K562 (cell line): ENCODE data around the gene AHR. TPM values are rescaled to one million over a fixed set of nuclear protein-coding genes. Genes with fewer than 3 reads are reported as not detected.

Experiments
- ATAC-seq: fragments of 200-7000 bp; cut with Tn5 transposase; 3 replicates; pipeline ENCODE4 v1.9.1; 2020; ENCODE audit warnings: moderate library complexity
- BruUV-seq: library from RNA; stranded (reverse); fragments of 400-500 nt; replicated peaks from 2 replicates; lab custom pipeline; 2021; lab: Mats Ljungman, UMichigan
- CTCF ChIA-PET: fragments of 300-600 bp; formaldehyde crosslinking; extraction: SDS; loops from one replicate; lab custom pipeline; 2021; ENCODE audit warnings: low intra/inter-chr PET ratio; lab: Yijun Ruan, JAX
- POLR2A ChIA-PET: fragments of 300-600, 350-650 bp; sonication (Branson Sonifier 250); formaldehyde crosslinking; extraction: SDS; loops from one replicate; lab custom pipeline; 2021; ENCODE audit warnings: antibody characterized with exemption, inconsistent platforms; lab: Yijun Ruan, JAX
- DNase-seq, 4 experiments: peaks; one replicate each; pipeline versions ENCODE4 v3.0.0 to v3.0.0-alpha.2; 2011 to 2018; ENCODE audit warnings: low spot score in 3 of 4, mixed read lengths in 3 of 4; ENCODE audit errors: extremely low read depth in 1 of 4
- FAIRE-seq: peaks from 2 replicates; lab custom pipeline; 2011; peaks lifted over from hg19 to GRCh38; lab: Jason Lieb, UNC
- H2AFZ ChIP-seq: 2 replicates; pipeline ENCODE4 v1.6.0; 2011; ENCODE audit warnings: low read depth, low read length, control low read depth, inconsistent platforms
- H3K27ac ChIP-seq: fragments of 200-600 bp; 3 replicates; pipeline ENCODE4 v1.8.0; 2011; ENCODE audit warnings: low read depth, mild to moderate bottlenecking, control low read depth, inconsistent platforms, low read length, moderate library complexity, mixed read lengths; ENCODE audit errors: extremely low read depth
- H3K27me3 ChIP-seq, 2 experiments: fragments of 300-600 bp in 1 of 2; 2 replicates in 1 of 2; 3 replicates in 1 of 2; pipeline versions ENCODE4 v1.6.0 to v1.8.0; 2011; ENCODE audit warnings: inconsistent platforms in 2 of 2, low read length in 2 of 2, mild to moderate bottlenecking in 1 of 2, mixed read lengths in 1 of 2, moderate library complexity in 1 of 2; ENCODE audit not compliant: control insufficient read depth in 2 of 2, insufficient read depth in 2 of 2
- H3K36me3 ChIP-seq: fragments of 300-600 bp; 3 replicates; pipeline ENCODE4 v1.8.0; 2011; ENCODE audit warnings: mild to moderate bottlenecking, low read length, inconsistent platforms; ENCODE audit not compliant: control insufficient read depth, insufficient read depth
- H3K4me1 ChIP-seq, 2 experiments: fragments of 200-600 bp in 1 of 2; replicated peaks in 1 of 2; 2 replicates in 1 of 2; 3 replicates in 1 of 2; pipeline versions ENCODE4 v1.5.1 to v1.8.0; 2011; ENCODE audit warnings: inconsistent platforms in 2 of 2, low read length in 2 of 2, mild to moderate bottlenecking in 1 of 2, mixed read lengths in 1 of 2, moderate library complexity in 1 of 2; ENCODE audit not compliant: control insufficient read depth in 2 of 2, insufficient read depth in 2 of 2
- H3K4me2 ChIP-seq: 2 replicates; pipeline ENCODE4 v1.6.1; 2011; ENCODE audit warnings: low read length, control low read depth, inconsistent platforms, mixed read lengths; ENCODE audit not compliant: insufficient read depth
- H3K4me3 ChIP-seq: fragments of 200-600 bp; sonication (generic), shearing (Covaris generic); 2 replicates; pipeline ENCODE4 v1.5.1; 2016; ENCODE audit warnings: control low read depth, inconsistent platforms
- H3K79me2 ChIP-seq: fragments of 200-600 bp; 3 replicates; pipeline ENCODE4 v1.8.0; 2011; ENCODE audit warnings: low read length, inconsistent platforms; ENCODE audit not compliant: control insufficient read depth, insufficient read depth
- H3K9ac ChIP-seq, 2 experiments: 2 replicates each; pipeline versions ENCODE4 v1.6.0 to v1.6.1; 2011; ENCODE audit warnings: low read depth in 2 of 2, low read length in 2 of 2, control low read depth in 1 of 2, inconsistent platforms in 1 of 2, mild to moderate bottlenecking in 1 of 2, mixed read lengths in 1 of 2; ENCODE audit not compliant: insufficient read depth in 1 of 2
- H3K9me1 ChIP-seq: one replicate; pipeline ENCODE4 v1.6.0; 2011; ENCODE audit warnings: inconsistent platforms, mild to moderate bottlenecking, low read length, moderate library complexity; ENCODE audit not compliant: control insufficient read depth, insufficient read depth
- H3K9me3 ChIP-seq: replicated peaks from 2 replicates; pipeline ENCODE4 v1.5.1; 2011; ENCODE audit warnings: low read depth, low read length, inconsistent platforms; ENCODE audit not compliant: control insufficient read depth, insufficient read depth
- H4K20me1 ChIP-seq: replicated peaks from 2 replicates; pipeline ENCODE4 v1.6.1; 2011; ENCODE audit warnings: low read length, inconsistent platforms, mixed read lengths; ENCODE audit not compliant: control insufficient read depth, insufficient read depth
- NFATC3 ChIP-seq: fragments of 450-650 bp; IDR thresholded peaks from 2 replicates; pipeline ENCODE4 v1.6.1; 2017; ENCODE audit warnings: mild to moderate bottlenecking
- RFX1 ChIP-seq: fragments of 450-650 bp; IDR thresholded peaks from 2 replicates; pipeline ENCODE4 v1.6.1; 2016; ENCODE audit warnings: mild to moderate bottlenecking, moderate library complexity
- SMAD1 ChIP-seq: fragments of 150-350 bp; IDR thresholded peaks from 2 replicates; pipeline ENCODE4 v1.6.1; 2014; ENCODE audit warnings: low read length, low read depth; ENCODE audit not compliant: partially characterized antibody
- ZFX ChIP-seq: sonication (generic); formaldehyde crosslinking; IDR thresholded peaks from 2 replicates; pipeline ENCODE4 v1.8.0; 2022; ENCODE audit warnings: mild to moderate bottlenecking, missing genetic modification reagents, moderate library complexity
- ZNF253 ChIP-seq: fragments of 250-450 bp; sonication (Bioruptor Pico); conservative IDR thresholded peaks from 2 replicates; pipeline ENCODE4 v1.6.1; 2021; ENCODE audit warnings: mild to moderate bottlenecking
- ZNF384 ChIP-seq: IDR thresholded peaks from 2 replicates; pipeline ENCODE4 v1.6.1; 2012; ENCODE audit warnings: low read depth, low read length, improper control_type of control experiment
- WGBS: fragments of 100-300 bp; shearing (Covaris generic); methylation state at CpG from one replicate; pipeline ENCODE4 v1.1.6; 2016; ENCODE audit warnings: low coverage, mixed read lengths; ENCODE audit not compliant: insufficient coverage; ENCODE audit errors: missing lambda C conversion rate; 5-methylcytosine and 5-hydroxymethylcytosine counted together
- in situ Hi-C: fragments of 300-500 bp; cut with MboI; formaldehyde crosslinking; loops from 4 replicates; pipeline ENCODE4 v1.15.0; 2018; ENCODE audit warnings: inconsistent platforms, mixed read lengths
- intact Hi-C: fragments of 100-400 bp; cut with micrococcal nuclease; formaldehyde crosslinking; loops from 2 replicates; pipeline ENCODE4 v1.14.2; 2022
- polyA plus RNA-seq, 8 experiments: library from polyadenylated mRNA; depleted of rRNA in 4 of 8; stranded (reverse) in 5 of 8; unstranded in 3 of 8; fragments of >200 nt; fragmentation: Nextera tagmentation in 2 of 8; fragmentation: Illumina TruSeq in 1 of 8; extraction: Ambion mirVana in 2 of 8; extraction: Trizol in 1 of 8; gene quantifications; 2 replicates each; pipeline versions ENCODE4 v1.2.1 to v1.2.3, GENCODE V29; 2011 to 2014; ENCODE audit warnings: inconsistent platforms in 1 of 8, missing spikeins in 1 of 8
- total RNA-seq, 7 experiments: library from RNA; depleted of rRNA in 6 of 7; stranded (reverse); fragments of >200 nt in 6 of 7; fragmentation: Illumina TruSeq in 2 of 7; extraction: Trizol in 2 of 7; gene quantifications; 2 replicates each; pipeline versions ENCODE4 v1.2.1 to v1.2.3, GENCODE V29; 2011 to 2021; ENCODE audit warnings: low replicate concordance in 1 of 7
- TF ChIP-seq, protein P1 (sequence below), 2 experiments: fragments of 150-350 bp in 1 of 2; IDR thresholded peaks; 2 replicates each; pipeline ENCODE4 v1.6.1; 2012 to 2016; ENCODE audit warnings: low read depth in 2 of 2, low read length in 2 of 2, mild to moderate bottlenecking in 1 of 2, moderate library complexity in 1 of 2
- TF ChIP-seq, protein P2 (sequence below): fragments of 200-400 bp; formaldehyde crosslinking; IDR thresholded peaks from 2 replicates; pipeline ENCODE4 v1.6.1; 2017; ENCODE audit warnings: mild to moderate bottlenecking, low read depth, low read length, moderate library complexity

The AHR gene
- total and polyA plus RNA-seq, 9 of the 15 experiments (the other 6 are each of a cell fraction or from before 2014, with no cell fraction given) = 0.16 TPM; not detected in 8

DNA sequence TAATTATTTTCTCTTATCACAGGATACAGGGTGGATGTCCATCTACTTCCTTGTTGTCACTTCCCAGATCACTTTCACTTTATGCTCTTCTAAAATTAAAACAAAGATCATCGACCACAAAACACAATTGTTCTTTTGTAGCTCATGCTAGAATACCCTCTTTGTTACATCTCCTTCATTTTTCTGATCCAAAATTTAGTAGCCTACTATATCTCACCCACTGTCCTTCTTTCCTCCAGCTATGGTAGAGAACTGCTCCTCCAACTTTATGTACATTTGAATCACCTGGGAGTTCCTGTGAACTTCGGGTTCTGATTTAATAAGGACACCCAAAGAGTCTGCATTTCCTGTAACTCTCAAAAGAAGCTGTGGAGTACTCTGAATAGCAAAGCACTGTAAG is 1.2 kb upstream of the AHR start:
- H3K4me3 ChIP-seq = no peak overlapping the region
- H2AFZ ChIP-seq = no peak overlapping the region
- ChIA-PET POLR2A (no interaction called here), CTCF (no interaction called here)
- FAIRE-seq = no peak
- no peaks in the 10 kb centered on the region for H3K36me3 ChIP-seq
- no peaks in the 10 kb centered on the region for H4K20me1 ChIP-seq
- no peak overlapping the region for H3K9ac ChIP-seq
- DNase-seq = no peak
- TF ChIP-seq RFX1 (no peak), ZNF253 (no peak), SMAD1 (no peak), ZFX (no peak), NFATC3 (no peak), ZNF384 (no peak)
- TF ChIP-seq, protein P1, sequence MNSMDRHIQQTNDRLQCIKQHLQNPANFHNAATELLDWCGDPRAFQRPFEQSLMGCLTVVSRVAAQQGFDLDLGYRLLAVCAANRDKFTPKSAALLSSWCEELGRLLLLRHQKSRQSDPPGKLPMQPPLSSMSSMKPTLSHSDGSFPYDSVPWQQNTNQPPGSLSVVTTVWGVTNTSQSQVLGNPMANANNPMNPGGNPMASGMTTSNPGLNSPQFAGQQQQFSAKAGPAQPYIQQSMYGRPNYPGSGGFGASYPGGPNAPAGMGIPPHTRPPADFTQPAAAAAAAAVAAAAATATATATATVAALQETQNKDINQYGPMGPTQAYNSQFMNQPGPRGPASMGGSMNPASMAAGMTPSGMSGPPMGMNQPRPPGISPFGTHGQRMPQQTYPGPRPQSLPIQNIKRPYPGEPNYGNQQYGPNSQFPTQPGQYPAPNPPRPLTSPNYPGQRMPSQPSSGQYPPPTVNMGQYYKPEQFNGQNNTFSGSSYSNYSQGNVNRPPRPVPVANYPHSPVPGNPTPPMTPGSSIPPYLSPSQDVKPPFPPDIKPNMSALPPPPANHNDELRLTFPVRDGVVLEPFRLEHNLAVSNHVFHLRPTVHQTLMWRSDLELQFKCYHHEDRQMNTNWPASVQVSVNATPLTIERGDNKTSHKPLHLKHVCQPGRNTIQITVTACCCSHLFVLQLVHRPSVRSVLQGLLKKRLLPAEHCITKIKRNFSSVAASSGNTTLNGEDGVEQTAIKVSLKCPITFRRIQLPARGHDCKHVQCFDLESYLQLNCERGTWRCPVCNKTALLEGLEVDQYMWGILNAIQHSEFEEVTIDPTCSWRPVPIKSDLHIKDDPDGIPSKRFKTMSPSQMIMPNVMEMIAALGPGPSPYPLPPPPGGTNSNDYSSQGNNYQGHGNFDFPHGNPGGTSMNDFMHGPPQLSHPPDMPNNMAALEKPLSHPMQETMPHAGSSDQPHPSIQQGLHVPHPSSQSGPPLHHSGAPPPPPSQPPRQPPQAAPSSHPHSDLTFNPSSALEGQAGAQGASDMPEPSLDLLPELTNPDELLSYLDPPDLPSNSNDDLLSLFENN (IDR thresholded peaks at IDR 0.05; ENCODE audit: low read depth in 2 of 2, low read length in 2 of 2) = no peak
- TF ChIP-seq, protein P2, sequence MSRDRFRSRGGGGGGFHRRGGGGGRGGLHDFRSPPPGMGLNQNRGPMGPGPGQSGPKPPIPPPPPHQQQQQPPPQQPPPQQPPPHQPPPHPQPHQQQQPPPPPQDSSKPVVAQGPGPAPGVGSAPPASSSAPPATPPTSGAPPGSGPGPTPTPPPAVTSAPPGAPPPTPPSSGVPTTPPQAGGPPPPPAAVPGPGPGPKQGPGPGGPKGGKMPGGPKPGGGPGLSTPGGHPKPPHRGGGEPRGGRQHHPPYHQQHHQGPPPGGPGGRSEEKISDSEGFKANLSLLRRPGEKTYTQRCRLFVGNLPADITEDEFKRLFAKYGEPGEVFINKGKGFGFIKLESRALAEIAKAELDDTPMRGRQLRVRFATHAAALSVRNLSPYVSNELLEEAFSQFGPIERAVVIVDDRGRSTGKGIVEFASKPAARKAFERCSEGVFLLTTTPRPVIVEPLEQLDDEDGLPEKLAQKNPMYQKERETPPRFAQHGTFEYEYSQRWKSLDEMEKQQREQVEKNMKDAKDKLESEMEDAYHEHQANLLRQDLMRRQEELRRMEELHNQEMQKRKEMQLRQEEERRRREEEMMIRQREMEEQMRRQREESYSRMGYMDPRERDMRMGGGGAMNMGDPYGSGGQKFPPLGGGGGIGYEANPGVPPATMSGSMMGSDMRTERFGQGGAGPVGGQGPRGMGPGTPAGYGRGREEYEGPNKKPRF = no peak
- BruUV-seq = no TSS peak
- no peaks in the 10 kb centered on the region for H3K9me1 ChIP-seq
- in situ Hi-C loops = no loop called here
- no peak for ATAC-seq
- H3K4me2 ChIP-seq = no peak overlapping the region
- no peak overlapping the region for H3K27ac ChIP-seq
- WGBS = 0% methylated on average over 2 of the region's 2 CpGs
- no peaks in the 10 kb centered on the region for H3K79me2 ChIP-seq
- no peaks in the 10 kb centered on the region for H3K4me1 ChIP-seq
- H3K9me3 ChIP-seq = no peaks in the 10 kb centered on the region
- intact Hi-C loops = no loop called here
- H3K27me3 ChIP-seq = no peaks in the 10 kb centered on the region
